Stimulated activated CD4-positive, alpha-beta T cell treated with anti-CD3 and anti-CD28 coated beads, TNF-alpha, amount 100 ng/mL, for 24 hours (primary cell): ENCODE data around the gene SLC51A.
A peak's percentile ranks its signal among the peaks of the same experiment; 100 is the strongest.

Experiments used
- DNase-seq, 3 experiments: peaks; one replicate each; pipeline ENCODE4 v3.0.0-alpha.2; 2020; ENCODE audit warnings: low read depth in 3 of 3

SLC51A gene

GRCh38 chr3:196215493-196216020, 777 bp upstream of the SLC51A start:
- DNase-seq: no peak

GRCh38 chr3:196216681-196217211, 412 bp downstream of the SLC51A start:
- no peak for DNase-seq

- DNase-seq: no peak
These were observed 1.2 kb downstream of the SLC51A start for GRCh38 chr3:196217307-196218154.

GRCh38 chr3:196218155-196218712, 1.9 kb downstream of the SLC51A start:
- no peak for DNase-seq

- peak; percentile 35 to 57 (median 43) for DNase-seq
These were observed 3.0 kb downstream of the SLC51A start for GRCh38 chr3:196219194-196219969.

- DNase-seq: no peak
These were observed 3.6 kb downstream of the SLC51A start for GRCh38 chr3:196219970-196220311.

GRCh38 chr3:196220587-196220986, 4.3 kb downstream of the SLC51A start:
- no peak for DNase-seq

- DNase-seq: no peak
These were observed 4.7 kb downstream of the SLC51A start for GRCh38 chr3:196220991-196221390.

- DNase-seq: no peak
These were observed 6.7 kb downstream of the SLC51A start for GRCh38 chr3:196222876-196223595.

- no peak for DNase-seq
These were observed 8.8 kb downstream of the SLC51A start for GRCh38 chr3:196225086-196225485.

GRCh38 chr3:196225763-196226364, 9.5 kb downstream of the SLC51A start:
- DNase-seq: no peak

GRCh38 chr3:196227121-196227561, 10.8 kb downstream of the SLC51A start:
- no peak for DNase-seq

- DNase-seq: no peak
These were observed 11.5 kb downstream of the SLC51A start for GRCh38 chr3:196227629-196228493.

GRCh38 chr3:196232154-196232881, 16.0 kb downstream of the SLC51A start:
- DNase-seq: no peak

- no peak for DNase-seq
These were observed 16.5 kb downstream of the SLC51A start for GRCh38 chr3:196232882-196233251.

- no peak for DNase-seq
These were observed 19.3 kb downstream of the SLC51A start for GRCh38 chr3:196235452-196236122.

GRCh38 chr3:196236223-196236622, 19.9 kb downstream of the SLC51A start:
- no peak for DNase-seq

- DNase-seq: no peak
These were observed 20.9 kb downstream of the SLC51A start for GRCh38 chr3:196237203-196237602.
